ENCODE measurements around the gene CTSW. TPM values are rescaled to one million over a fixed set of nuclear protein-coding genes. Genes with fewer than 3 reads are reported as not detected.
A peak's percentile ranks its signal among the peaks of the same experiment; 100 is the strongest.

The CTSW gene
- total RNA-seq, 1 donor from 2014 or later = 0.83 TPM

GRCh38 chr11:65854852-65855837 lies 24.5 kb upstream of the CTSW start:
- intact Hi-C loops (cut with DNase I) = loop anchor here (5.0 kb wide), 1 partner anchor 147 kb away; the partner anchor contains the start of genes BANF1 and EIF1AD
- DNase-seq (ENCODE audit: low spot score) = no peak

- intact Hi-C loops (cut with DNase I) = loop anchor here (5.0 kb wide), 1 partner anchor 146 kb away; the partner anchor contains the start of genes BANF1 and EIF1AD
- no peak for DNase-seq (ENCODE audit: low spot score)
Measured at GRCh38 chr11:65855927-65856363, 23.7 kb upstream of the CTSW start.

- intact Hi-C loops (cut with DNase I) = loop anchor here (5.0 kb wide), 1 partner anchor 145 kb away; the partner anchor contains the start of genes BANF1 and EIF1AD
- DNase-seq (ENCODE audit: low spot score) = peak; percentile 95
Measured at GRCh38 chr11:65856689-65857499, 22.7 kb upstream of the CTSW start.

- no peak for DNase-seq (ENCODE audit: low spot score)
- intact Hi-C loops (cut with DNase I) = loop anchor here (5.0 kb wide), 1 partner anchor 145 kb away; the partner anchor contains the start of genes BANF1 and EIF1AD
Measured at GRCh38 chr11:65857500-65857852, 22.2 kb upstream of the CTSW start.

- intact Hi-C loops (cut with DNase I) = loop anchor here (5.0 kb wide), 1 partner anchor 144 kb away; the partner anchor contains the start of genes BANF1 and EIF1AD
- DNase-seq (ENCODE audit: low spot score) = peak; percentile 99
Measured at GRCh38 chr11:65857853-65858680, 21.6 kb upstream of the CTSW start, which contains the start of gene CFL1. TSS of gene CFL1 (minus strand) at chr11:65858180. CDS start at chr11:65858099, 81 bp downstream.

DNA sequence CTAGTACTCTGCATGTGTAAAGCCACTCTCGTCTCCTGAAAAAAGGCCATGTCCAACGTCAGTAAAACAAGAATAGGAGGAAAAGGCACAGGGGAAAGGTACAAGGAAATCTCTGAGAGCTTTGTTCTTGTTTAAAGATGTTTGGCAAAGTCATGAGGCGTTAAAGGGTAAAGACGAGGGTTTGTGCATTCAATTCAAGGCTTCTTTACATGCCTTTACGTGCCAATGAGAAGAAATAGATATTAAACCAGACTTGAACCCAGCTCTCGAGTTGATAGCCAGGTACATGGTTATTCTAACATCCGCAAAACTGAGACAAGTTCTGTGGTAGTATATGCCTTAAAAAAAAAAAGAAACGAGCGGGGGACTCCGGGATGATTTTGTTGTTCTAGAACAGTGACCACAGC lies 21.0 kb upstream of the CTSW start:
- DNase-seq (ENCODE audit: low spot score) = no peak
- intact Hi-C loops (cut with DNase I) = loop anchor here (1.0 to 5.0 kb wide), 2 partner anchors 61 to 144 kb away; partner anchors contain the start of genes BANF1, C11orf68, DRAP1 and EIF1AD

- peak; percentile 99 for DNase-seq (ENCODE audit: low spot score)
- intact Hi-C loops (cut with DNase I) = loop anchor here (1.0 to 5.0 kb wide), 2 partner anchors 60 to 143 kb away; partner anchors contain the start of genes BANF1, C11orf68, DRAP1 and EIF1AD
Measured at GRCh38 chr11:65859095-65859811, 20.4 kb upstream of the CTSW start.

- DNase-seq (ENCODE audit: low spot score) = no peak
Measured at GRCh38 chr11:65859812-65860277, 19.8 kb upstream of the CTSW start.

GRCh38 chr11:65860278-65861164 lies 19.1 kb upstream of the CTSW start, which contains the start of gene MUS81:
TSS of gene MUS81 (plus strand) at chr11:65860433. CDS start at chr11:65860754, 321 bp downstream.
- DNase-seq (ENCODE audit: low spot score) = peak; percentile 98
- intact Hi-C loops (cut with DNase I) = loop anchor here (1.0 kb wide), 2 partner anchors 13 to 28 kb away; partner anchors contain the start of gene FIBP

More at GRCh38 chr11:65859812-65860277, 19.8 kb upstream of the CTSW start:
- intact Hi-C loops (cut with DNase I) = loop anchor here (1.0 to 5.0 kb wide), 4 partner anchors 13 to 142 kb away; partner anchors contain the start of genes BANF1, C11orf68, DRAP1 and EIF1AD

- intact Hi-C loops (cut with DNase I) = no loop called here
- DNase-seq (ENCODE audit: low spot score) = no peak
Measured at GRCh38 chr11:65861165-65861505, 18.5 kb upstream of the CTSW start.

DNA sequence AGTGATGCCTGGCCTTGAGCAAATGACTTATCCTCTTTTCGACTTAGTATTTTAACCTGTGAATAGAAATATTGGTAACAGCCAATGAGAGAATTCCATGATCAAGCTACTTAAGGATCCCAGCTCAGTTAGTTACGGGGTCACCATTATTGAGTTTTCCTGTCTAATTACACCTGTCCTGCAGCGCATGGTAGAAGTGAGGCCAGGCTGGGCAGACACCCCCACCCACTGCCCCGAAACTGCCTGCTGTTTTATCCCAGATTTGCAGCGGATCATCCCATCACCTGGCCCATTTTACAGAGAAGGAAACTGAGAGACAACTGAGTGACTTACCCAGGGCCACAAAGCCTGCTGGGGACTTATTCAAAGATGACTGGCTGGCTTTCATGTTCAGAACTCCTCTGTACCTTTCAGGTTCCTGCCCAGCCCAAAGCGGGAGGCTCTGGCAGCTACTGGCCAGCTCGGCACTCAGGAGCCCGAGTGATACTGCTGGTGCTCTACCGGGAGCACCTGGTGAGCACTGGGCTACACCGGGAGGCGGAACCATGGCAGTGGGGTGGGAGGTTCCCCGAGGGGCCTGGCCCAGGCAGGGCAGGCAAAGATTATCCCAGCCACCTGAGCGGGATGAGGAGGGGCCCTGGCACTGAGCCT lies 18.0 kb upstream of the CTSW start:
- intact Hi-C loops (cut with DNase I) = no loop called here
- no peak for DNase-seq (ENCODE audit: low spot score)

DNA sequence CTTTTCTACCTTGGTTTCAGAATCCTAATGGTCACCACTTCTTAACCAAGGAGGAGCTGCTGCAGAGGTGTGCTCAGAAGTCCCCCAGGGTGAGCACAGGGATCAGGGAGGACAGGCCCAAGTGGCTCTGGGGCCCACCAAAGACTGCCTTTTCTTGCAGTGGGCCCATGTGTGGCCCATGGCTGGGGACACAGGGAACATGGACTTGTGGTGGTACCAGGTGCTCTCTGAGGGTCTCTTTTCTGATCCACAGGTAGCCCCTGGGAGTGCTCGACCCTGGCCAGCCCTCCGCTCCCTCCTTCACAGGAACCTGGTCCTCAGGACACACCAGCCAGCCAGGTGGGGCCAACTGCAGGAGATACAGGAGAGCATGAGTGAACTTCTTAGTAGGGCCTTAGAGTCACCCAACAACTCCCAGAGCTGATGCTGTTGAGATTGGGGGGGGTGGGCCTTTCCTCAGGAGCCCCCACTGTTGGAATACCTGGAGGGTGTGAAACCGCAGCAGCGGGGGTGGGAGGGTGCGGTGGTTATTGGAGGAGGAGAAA lies 17.4 kb upstream of the CTSW start:
- no peak for DNase-seq (ENCODE audit: low spot score)
- intact Hi-C loops (cut with DNase I) = no loop called here

DNA sequence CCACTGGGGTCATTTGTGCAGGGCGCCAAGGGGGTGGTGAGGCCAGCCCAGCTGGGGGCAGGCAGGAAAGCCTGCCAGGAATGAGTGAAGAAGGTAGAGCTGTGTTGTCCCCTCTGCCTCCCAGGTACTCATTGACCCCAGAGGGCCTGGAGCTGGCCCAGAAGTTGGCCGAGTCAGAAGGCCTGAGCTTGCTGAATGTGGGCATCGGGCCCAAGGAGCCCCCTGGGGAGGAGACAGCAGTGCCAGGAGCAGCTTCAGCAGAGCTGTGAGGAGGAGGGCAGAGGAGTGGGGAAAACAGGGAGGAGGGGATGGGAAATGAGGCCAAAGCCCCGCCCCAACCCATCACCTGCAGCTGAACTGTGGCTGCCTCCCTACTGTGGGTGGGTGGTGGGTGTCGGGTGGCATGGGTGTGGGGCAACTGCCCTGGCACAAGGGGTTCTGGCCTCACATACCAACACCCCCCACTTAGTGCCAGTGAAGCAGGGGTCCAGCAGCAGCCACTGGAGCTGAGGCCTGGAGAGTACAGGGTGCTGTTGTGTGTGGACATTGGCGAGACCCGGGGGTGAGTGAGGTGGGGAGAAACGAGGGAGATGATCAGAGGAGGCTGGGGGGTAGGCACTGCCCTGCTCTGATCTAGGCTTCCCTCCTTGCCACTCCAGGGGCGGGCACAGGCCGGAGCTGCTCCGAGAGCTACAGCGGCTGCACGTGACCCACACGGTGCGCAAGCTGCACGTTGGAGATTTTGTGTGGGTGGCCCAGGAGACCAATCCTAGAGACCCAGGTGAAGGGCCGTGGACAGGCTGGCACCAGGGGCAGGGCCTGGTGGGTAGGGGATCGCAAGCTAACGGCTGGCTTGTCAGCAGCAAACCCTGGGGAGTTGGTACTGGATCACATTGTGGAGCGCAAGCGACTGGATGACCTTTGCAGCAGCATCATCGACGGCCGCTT lies 16.4 kb upstream of the CTSW start:
- intact Hi-C loops (cut with DNase I) = no loop called here
- no peak for DNase-seq (ENCODE audit: low spot score)

GRCh38 chr11:65863889-65864705 lies 15.5 kb upstream of the CTSW start:
- intact Hi-C loops (cut with DNase I) = no loop called here
- no peak for DNase-seq (ENCODE audit: low spot score)
